ENCODE measurements around the gene WWOX.
A peak's percentile ranks its signal among the peaks of the same experiment; 100 is the strongest.
"Not testable (repeated sequence)": the region's sequence is repeated elsewhere in the genome, so short reads cannot be mapped to it uniquely, and the experiment has no call there.

Gene WWOX

DNA sequence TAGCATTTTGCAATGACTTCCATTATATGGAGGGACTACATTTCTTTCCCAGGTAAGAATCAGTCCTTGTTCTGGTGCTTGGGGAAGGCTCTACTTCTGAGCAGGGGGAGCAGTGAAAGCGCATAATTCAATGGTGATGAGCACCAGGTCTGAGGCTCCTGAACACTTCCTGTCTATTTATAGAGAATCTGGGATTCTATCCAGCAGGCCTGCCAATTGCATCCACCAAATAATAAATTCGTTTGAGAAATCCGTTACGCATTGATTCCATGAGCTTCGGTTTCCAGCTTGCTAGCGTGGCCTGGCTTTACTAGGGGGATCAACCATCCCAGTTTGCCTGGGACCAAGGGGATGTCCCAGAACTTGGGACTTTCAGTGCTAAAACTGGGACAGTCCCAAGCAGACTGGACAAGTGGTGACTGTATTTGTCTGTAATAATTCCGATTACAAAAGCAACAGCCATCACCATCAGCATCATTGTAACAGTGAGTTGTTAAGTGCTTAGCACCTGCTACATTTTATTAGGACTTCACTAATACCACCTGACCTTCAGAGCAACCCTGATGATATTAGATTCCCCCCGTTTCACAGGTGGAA is 1151.1 kb downstream of the WWOX start:
- no peaks in the 10 kb centered on the region; the same call in 1 of the 2 replicates for H3K27me3 ChIP-seq (replicated peaks; ENCODE audit: control insufficient read depth, insufficient read depth, low read length)
- no peak for DNase-seq (ENCODE audit: extremely low read depth, insufficient read length)
- no peaks in the 10 kb centered on the region for H3K36me3 ChIP-seq (ENCODE audit: control insufficient read depth, insufficient read depth, low read length)
- TF ChIP-seq, protein P1, sequence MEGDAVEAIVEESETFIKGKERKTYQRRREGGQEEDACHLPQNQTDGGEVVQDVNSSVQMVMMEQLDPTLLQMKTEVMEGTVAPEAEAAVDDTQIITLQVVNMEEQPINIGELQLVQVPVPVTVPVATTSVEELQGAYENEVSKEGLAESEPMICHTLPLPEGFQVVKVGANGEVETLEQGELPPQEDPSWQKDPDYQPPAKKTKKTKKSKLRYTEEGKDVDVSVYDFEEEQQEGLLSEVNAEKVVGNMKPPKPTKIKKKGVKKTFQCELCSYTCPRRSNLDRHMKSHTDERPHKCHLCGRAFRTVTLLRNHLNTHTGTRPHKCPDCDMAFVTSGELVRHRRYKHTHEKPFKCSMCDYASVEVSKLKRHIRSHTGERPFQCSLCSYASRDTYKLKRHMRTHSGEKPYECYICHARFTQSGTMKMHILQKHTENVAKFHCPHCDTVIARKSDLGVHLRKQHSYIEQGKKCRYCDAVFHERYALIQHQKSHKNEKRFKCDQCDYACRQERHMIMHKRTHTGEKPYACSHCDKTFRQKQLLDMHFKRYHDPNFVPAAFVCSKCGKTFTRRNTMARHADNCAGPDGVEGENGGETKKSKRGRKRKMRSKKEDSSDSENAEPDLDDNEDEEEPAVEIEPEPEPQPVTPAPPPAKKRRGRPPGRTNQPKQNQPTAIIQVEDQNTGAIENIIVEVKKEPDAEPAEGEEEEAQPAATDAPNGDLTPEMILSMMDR (IDR thresholded peaks at IDR 0.05; ENCODE audit: insufficient read depth, low read length, poor library complexity, severe bottlenecking): no peak
- H3K4me3 ChIP-seq (replicated peaks; ENCODE audit: low read depth, low read length): no peak overlapping the region

DNA sequence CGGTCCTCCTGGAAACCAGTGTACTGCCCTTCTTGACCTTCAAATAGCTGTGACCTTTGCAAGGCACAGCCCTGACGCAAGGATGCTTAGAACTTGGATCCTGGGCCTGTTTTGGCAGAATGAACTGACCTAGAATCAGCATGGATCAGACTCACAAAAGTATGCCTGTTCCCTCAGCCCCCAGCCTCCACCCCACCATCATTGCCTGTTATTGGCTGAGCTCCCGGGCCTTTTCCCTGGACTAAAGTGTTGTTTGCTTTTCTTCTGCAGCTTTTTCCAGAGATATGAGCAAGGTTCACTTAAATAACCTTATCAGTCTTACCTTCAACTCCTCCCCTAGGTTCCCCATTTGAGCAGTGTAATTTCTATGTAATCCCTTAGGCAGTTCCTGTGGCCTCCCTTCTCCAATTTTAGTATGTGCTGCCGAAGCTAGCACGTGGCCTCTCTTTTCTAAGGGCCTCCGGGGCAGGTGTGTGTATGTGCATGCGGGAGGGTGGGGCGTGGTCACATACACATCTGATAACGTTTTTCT is 1153.7 kb downstream of the WWOX start:
- H3K4me3 ChIP-seq (replicated peaks; ENCODE audit: low read depth, low read length): no peak overlapping the region
- no peak for DNase-seq (ENCODE audit: extremely low read depth, insufficient read length)
- H3K36me3 ChIP-seq (ENCODE audit: control insufficient read depth, insufficient read depth, low read length): no peaks in the 10 kb centered on the region
- TF ChIP-seq, protein P1 (IDR thresholded peaks at IDR 0.05; ENCODE audit: insufficient read depth, low read length, poor library complexity, severe bottlenecking): no peak
- H3K27me3 ChIP-seq (replicated peaks; ENCODE audit: control insufficient read depth, insufficient read depth, low read length): no peaks in the 10 kb centered on the region; the same call in 1 of the 2 replicates

DNA sequence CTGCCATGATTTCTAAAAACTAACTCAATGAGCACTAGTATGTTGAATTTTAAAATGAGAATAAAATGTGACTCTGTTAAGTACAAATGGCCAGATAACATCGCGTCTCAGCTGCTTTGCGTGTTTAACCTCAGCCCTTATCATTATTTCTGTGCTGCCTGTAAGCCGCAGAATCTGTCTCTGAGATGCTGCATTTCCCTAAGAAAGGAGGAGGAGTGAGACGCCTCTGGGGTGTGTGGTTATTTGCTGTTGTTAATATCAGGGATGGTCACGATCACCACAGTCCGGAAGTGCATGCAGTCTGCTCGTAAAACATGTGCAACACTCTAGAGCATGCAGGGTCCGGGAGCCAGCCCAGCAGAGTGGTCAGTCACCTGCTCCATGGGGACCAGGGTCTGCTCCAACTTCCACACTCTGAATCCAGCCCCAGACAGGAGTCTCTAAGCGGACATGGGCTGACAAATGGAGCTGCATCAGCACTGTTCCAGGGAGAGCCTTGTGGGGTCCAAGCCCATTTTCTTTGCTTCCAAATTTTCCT is 1158.6 kb downstream of the WWOX start:
- H3K27me3 ChIP-seq (replicated peaks; ENCODE audit: control insufficient read depth, insufficient read depth, low read length): no peaks in the 10 kb centered on the region
- no peaks in the 10 kb centered on the region for H3K36me3 ChIP-seq (ENCODE audit: control insufficient read depth, insufficient read depth, low read length)

DNA sequence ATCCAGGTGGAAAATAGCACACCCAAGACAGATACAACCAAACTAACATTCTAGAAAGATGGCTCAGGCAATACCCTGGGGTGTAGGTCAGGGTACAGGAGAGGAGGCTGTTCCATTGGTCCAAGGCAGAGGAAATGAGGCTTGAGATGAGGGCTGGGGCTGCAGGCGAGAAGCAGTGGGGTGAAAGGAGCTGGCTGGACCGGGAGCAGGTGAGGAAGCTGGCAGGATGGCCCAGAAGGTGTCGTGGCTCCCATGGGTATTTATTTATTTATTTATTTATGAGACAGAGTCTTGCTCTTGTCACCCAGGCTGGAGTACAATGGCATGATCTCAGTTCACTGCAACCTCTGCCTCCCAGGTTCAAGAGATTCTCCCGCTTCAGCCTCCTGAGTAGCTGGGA is 1161.4 kb downstream of the WWOX start:
- not testable (repeated sequence) for H3K27me3 ChIP-seq (replicated peaks; ENCODE audit: control insufficient read depth, insufficient read depth, low read length); H3K36me3 ChIP-seq (ENCODE audit: control insufficient read depth, insufficient read depth, low read length); DNase-seq (ENCODE audit: extremely low read depth, insufficient read length); H3K4me3 ChIP-seq (replicated peaks; ENCODE audit: low read depth, low read length)

More for the DNA sequence above, 1158.6 kb downstream of the WWOX start:
- TF ChIP-seq, protein P1 (IDR thresholded peaks at IDR 0.05; ENCODE audit: insufficient read depth, low read length, poor library complexity, severe bottlenecking): no peak
- no peak for DNase-seq (ENCODE audit: extremely low read depth, insufficient read length)
- no peak overlapping the region for H3K4me3 ChIP-seq (replicated peaks; ENCODE audit: low read depth, low read length)

DNA sequence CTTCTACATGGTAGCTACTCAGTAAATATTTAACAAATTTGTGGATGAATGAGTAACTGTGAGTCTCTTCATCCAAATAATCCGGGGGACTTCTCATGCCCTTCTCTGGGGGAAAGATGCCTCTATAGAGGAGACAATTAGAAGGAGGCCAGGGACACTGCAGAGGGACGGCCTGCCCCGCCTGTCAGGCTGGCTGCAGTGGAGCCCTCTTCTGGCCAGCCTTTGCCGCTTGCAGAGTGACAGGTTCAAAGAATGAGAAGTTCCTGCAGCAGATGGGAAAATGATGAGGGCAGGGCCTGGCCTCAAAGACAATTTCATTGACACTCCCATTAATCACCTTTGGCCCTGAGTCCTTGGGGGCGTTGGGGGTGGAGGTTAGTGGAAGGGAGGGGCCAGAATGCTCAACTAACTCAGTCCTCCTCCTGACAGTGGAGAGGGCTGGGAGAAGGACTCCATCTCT is 1162.1 kb downstream of the WWOX start:
- TF ChIP-seq, protein P1 (IDR thresholded peaks at IDR 0.05; ENCODE audit: insufficient read depth, low read length, poor library complexity, severe bottlenecking): peak; percentile 89
- Histone ChIP-seq H3K36me3 (ENCODE audit: control insufficient read depth, insufficient read depth, low read length) (no peaks in the 10 kb centered on the region), H3K4me3 (replicated peaks; ENCODE audit: low read depth, low read length) (no peak overlapping the region), H3K27me3 (replicated peaks; ENCODE audit: control insufficient read depth, insufficient read depth, low read length) (no peaks in the 10 kb centered on the region)
- DNase-seq (ENCODE audit: extremely low read depth, insufficient read length): no peak

DNA sequence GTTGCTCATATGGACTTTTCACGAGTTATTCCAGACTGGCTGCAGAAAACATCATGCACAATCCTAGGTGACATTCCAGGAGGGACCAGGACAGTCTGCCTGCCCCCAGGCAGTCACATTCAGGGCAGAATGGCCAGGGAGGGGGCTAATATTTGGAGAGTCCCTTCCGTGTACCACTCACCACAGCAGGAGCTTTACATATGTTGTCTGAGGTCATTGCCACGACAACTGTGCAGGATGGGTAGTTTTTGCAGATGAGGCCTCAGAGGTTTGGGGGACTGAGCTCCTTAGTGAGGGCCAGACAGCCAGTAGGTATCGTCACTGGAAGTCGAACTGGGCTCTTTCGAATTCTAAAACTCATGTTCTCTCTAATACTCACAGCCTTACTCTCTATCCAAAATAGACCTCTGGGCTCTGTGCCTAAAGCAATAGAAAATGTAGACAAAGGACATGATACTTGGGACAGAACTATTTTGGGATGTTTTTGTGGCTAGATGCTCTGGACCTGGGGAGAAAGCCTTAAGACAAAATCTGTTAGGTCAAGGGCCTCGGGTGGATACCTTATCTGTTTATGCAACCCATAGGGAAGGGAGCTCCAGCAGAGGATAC is 1162.6 kb downstream of the WWOX start:
- Histone ChIP-seq H3K36me3 (ENCODE audit: control insufficient read depth, insufficient read depth, low read length) (no peaks in the 10 kb centered on the region), H3K4me3 (replicated peaks; ENCODE audit: low read depth, low read length) (no peak overlapping the region), H3K27me3 (replicated peaks; ENCODE audit: control insufficient read depth, insufficient read depth, low read length) (no peaks in the 10 kb centered on the region)
- no peak for DNase-seq (ENCODE audit: extremely low read depth, insufficient read length)
- TF ChIP-seq, protein P1 (IDR thresholded peaks at IDR 0.05; ENCODE audit: insufficient read depth, low read length, poor library complexity, severe bottlenecking): no peak
